Activated CD8-positive, alpha-beta memory T cell treated with anti-CD3 and anti-CD28 coated beads for 48 hours (primary cell): Measurements from ENCODE around the gene SERTAD4.
"Not testable (repeated sequence)": the region's sequence is repeated elsewhere in the genome, so short reads cannot be mapped to it uniquely, and the experiment has no call there.

Experiments used
- DNase-seq, 3 experiments: peaks; one replicate each; pipeline ENCODE4 v3.0.0-alpha.2; 2020; ENCODE audit warnings: low read depth in 2 of 3, low spot score in 2 of 3

SERTAD4 gene

DNA sequence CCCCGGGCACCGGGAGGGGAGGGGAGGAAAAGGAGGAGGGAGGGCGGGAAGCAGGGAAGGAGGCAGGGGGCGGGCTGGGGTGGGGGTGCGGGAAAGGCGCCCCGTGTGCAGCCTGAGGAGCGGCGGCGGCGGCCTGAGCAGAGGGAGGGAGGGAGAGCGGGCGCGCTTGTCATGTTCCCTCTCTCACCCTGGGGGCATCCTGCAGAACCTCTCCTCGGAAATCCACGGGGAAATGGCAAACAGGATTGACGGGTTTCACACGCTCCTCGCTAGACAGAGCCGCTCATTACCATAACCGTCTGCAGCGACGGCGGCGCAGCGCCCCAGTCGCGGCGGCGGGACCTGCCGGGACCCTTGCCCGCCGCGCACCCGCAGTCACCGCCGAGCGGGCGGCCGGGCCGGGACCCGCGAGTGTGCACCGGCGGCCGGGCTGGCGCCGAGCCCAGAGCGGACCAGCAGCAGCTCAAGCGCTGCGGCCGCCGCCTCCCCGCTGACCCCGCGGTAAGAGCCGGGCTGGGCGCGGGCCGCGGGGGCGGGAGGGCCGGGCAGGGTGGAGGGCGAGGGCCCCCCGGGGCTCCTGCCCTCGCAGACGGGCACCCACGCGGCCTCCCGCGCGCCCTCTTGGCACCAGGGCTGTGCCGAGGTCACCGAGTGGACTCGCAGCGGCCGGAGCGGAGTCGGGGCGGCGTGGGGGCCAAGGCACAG, at the start of gene SERTAD4:
TSS of gene SERTAD4 (plus strand) at position 286 of the 705 bp plus-strand sequence. CDS start 5,165 bp downstream, outside the sequence.
- no peak for DNase-seq

- DNase-seq = no peak
Observed at GRCh38 chr1:210185063-210185462, 47.5 kb upstream of the SERTAD4 start.

DNA sequence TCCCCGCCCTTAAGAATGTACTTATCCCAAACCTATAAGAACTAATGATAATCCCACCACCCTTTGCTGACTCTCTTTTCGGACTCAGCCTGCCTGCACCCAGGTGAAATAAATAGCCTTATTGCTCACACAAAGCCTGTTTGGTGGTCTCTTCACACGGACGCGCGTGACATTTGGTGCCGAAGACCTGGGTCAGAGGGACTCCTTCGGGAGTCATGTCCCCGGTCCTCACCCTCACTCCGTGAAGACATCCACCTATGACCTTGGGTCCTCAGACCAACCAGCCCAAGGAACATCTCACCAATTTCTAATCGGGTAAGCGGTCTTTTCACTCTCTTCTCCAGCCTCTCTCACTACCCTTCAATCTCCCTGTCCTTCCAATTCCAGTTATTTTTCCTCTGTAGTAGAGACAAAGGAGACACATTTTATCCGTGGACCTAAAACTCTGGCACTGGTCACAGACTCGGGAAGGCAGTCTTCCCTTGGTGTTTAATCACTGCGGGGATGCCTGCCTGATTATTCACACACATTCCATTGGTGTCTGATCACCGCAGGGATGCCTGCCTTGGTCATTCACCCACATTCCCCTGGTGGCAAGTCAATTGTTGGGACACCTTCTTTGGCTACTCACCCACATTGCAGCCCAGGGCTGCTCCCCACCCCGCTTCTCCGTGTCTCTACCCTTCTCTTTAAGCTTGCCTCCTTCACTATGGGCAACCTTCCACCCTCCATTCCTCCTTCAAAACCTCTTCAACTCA, 44.6 kb upstream of the SERTAD4 start:
- not testable (repeated sequence) for DNase-seq

DNA sequence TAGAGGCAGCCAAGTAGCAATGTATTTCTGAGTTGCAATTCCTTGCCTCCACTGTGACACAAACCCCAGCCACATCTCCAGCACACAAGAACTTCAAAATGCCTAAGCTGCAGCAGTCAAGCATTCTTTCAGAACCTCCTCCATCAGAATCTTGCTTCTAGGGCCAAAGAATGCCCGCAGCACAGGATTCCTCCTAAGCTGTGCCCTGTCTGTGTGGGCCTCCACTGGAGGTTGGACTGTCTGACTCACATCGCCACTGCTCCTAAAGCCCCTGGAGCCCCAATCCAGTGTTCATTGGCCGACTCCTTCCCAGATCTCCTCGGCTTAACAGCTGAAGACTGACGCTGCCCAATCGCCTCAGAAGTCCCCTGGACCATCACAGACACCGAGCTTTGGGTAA, 43.2 kb upstream of the SERTAD4 start:
- DNase-seq = no peak

DNA sequence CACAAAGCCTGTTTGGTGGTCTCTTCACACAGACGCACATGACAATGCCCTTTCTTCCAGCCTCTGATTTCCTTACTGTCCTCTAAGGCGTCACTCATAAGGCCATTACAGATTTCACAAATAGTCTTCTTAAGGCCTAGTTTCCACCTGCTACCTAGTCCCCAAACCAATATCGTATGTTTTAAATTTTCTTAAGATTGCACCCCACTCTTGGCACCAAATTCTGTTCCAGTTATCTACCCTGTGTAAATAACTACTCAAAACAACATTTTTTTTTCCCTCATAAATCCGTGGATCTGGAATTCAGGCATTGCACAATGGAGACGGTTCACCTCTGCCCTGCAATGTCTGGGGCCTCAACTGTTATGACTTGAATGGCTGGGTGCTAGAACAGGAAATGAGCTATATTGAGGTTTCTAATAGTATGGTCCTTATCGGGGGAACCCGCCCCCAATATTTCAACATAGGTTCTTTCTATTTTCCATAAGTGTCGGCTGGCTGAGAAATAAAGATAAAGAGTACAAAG, 36.9 kb upstream of the SERTAD4 start:
- DNase-seq = no peak

GRCh38 chr1:210196266-210196665, 36.3 kb upstream of the SERTAD4 start:
- not testable (repeated sequence) for DNase-seq

DNA sequence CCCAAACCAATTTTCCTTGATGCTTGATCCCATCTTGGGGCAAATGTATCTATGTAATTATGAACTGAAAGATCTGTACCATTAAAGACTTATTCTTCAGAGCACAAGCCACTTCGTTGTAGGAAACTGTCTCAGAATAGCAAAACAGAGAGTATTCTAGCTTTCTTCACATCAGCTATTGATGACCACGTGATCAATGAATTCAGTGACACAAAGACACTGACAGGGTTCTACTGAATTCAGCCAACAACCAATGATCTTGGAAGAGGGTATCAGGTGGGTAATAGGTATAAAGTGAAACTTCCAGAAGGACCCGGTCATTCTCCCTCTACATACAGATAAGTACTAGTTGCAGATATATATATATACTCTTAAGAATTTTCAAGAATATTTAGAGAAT, 33.8 kb upstream of the SERTAD4 start:
- DNase-seq = no peak

DNA sequence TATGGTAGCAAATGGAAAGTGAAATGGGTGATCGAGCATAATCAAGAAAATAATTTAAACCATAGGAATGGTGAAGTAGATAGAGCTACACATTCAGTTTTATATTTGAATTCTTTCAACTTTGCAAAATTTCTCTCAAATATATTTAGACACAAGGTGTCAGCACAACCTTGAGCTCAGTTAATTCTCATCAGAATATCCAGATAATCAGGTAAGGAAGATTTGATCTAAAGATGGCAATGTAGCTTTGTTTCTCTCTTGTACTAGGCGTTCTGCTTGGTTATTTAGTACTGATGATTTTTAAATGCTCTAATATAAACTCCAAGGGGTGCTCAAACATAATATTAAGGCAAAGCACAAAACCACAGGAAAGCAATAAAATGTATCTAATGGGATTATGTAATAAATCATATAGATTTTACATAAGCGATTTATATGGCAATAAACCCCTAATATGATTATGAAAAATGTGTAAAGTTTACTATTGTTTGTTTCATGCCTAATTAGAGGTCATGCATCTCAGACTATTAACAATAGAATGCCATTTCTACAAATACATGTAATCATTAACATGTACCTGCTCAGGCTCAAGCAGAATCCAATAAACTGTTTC, 32.4 kb upstream of the SERTAD4 start:
- DNase-seq = no peak

DNA sequence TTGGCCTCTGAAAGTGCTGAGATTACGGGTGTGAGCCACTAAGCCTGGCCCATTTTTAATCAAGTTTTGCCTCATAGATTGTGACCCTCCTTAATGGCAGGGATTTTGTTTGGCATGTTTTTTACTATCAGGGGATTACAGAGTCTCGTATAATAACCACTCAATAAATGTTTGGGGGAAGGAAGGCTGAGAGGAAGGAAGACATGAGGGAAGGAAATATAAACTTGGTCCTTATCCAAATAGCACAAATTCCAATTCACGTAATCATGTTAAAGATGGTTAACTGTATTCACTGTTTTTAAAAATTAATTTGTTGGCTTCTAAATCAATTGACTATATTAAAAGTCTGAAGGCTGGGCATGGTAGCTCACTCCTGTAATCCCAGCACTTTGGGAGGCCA, 30.9 kb upstream of the SERTAD4 start:
- DNase-seq = no peak

GRCh38 chr1:210207597-210208450, 24.8 kb upstream of the SERTAD4 start:
- DNase-seq = no peak

DNA sequence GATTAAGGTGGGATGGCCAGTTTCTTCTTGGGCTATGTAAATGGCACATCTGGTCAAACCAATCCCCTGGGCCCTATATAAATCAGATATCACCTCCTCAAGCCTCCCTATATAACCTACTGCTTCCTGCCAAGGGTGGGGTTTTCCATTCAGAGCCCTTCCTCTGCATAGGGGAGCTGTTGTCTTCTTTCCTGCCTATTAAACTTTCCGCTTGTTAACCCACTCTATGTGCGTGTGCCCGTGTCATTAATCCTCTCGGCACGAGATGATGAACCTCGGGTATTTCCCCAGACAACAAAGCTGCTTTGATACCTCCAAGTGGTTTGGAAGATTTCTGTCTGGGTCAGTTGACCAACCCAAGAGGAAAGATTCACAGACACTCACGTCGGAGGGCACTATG, 19.3 kb upstream of the SERTAD4 start:
- no peak for DNase-seq

DNA sequence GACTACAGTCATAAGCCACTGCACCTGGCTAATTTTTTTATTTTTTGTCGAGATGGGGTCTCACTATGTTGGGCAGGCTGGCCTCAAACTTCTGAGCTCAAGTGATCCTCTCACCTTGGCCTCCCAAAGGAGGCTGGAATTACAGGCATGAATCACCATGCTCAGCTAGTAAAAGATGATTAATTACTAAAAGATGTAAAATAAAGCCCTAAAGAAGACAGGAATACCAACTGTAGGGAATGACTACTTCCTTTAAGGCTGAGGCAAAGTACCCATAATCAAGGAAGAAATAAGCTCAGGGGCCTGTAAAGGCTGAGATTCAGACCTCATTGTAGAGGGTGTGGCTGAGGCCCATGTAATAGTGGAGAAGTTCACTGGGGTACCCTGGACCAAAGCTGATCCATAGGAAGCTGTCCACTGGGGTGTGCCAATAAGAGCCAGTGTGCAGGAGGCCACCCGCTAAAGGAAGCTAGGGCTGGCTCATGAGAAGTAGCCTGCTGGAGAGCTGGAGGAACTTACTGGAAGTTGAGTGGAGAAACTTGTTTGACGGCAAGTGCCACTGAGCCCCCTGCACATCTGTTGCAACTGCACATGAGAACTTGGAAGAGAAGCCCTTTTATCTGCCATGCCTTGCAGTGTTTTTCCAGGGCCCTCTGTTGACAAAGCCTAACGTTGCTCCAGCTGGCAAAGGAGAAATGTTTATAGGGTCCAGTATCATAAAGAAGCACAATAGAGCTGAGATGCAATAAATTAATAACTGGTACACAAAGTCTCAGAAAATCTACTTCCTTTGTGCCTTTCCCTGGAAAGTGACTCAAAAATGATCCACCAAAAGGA, 17.8 kb upstream of the SERTAD4 start:
- no peak for DNase-seq

GRCh38 chr1:210217482-210217881, 15.1 kb upstream of the SERTAD4 start:
- no peak for DNase-seq

GRCh38 chr1:210218047-210218446, 14.5 kb upstream of the SERTAD4 start:
- no peak for DNase-seq

DNA sequence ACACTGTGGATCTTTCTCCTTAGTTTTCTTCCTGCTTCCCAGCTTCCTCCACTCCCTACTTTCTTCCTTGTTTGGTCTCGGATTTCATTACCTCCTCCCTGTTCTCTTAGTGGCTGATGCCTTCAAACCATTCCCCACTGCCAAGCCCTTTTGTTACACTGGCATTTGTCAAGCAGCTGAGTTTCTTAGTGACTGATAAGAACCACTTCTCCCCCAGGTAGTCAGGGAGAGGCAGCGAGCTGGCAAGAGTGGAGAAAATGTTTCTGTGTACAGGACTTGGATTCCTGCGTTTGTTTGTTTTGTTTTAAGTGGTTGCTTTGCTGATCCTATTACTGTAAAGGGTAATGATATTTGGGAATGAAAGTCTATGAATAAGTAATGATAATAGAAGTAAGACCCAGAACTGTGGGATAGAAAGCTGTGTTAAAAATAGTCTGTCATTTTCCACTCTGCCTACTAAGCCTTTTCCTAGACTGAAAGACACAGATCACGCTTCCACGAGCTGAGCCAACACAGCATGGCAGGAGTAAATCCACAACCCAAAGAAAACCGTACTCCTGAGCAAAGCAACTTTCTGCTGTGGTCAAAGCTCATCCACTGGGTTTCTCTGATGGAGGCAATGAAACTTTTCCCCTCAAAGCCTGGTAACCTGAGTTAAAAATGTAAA, 10.1 kb upstream of the SERTAD4 start:
- no peak for DNase-seq

- no peak for DNase-seq
Observed at GRCh38 chr1:210223226-210223904, 9.2 kb upstream of the SERTAD4 start.

DNA sequence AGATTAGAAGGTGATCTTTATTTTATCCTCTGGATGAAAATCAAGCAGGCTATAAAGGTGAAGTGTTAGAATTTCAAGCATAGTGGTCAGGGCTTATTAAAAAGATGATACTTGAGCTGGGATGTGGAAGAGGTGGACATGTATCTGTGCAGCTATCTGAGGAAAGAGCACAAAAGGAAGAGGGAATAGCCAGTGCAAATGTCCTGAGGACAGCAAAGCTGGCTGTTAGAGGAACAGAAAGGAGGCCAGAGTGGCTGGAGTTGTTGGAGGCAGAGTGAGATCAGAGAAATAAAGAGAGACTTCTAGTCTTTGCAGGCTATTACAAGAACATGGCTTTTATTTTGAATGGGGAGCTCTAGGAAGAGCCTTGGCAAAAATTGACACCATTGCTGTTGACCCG, 4.4 kb upstream of the SERTAD4 start:
- DNase-seq = no peak

- DNase-seq = no peak
Observed at GRCh38 chr1:210230149-210230695, 2.4 kb upstream of the SERTAD4 start.
